Heart right ventricle (tissue), 16 donors: ENCODE measurements around the gene NRXN2. TPM values are rescaled to one million over a fixed set of nuclear protein-coding genes. Genes with fewer than 3 reads are reported as not detected.

Source experiments
- ATAC-seq, 8 donors: fragments of 200-7000 bp; cut with Tn5 transposase; one replicate each; pipeline ENCODE4 v1.9.1; 2020; ENCODE audit warnings: mild to moderate bottlenecking in 8 of 8, moderate library complexity in 8 of 8, moderate number of reproducible peaks in 1 of 8
- DNase-seq, 2 donors: peaks; one replicate each; pipeline ENCODE4 v3.0.0-alpha.2; 2020
- H3K27ac ChIP-seq, 10 donors: fragments of 200-600 bp; sonication (generic) in 2 of 10; one replicate each; pipeline versions ENCODE4 v1.5.0 to v1.8.0; 2020 to 2022; ENCODE audit warnings: mild to moderate bottlenecking in 3 of 10
- H3K27me3 ChIP-seq, 7 donors: fragments of 200-600 bp; one replicate each; pipeline ENCODE4 v1.8.0; 2021 to 2022; ENCODE audit warnings: mild to moderate bottlenecking in 2 of 7
- H3K36me3 ChIP-seq, 9 donors: fragments of 200-600 bp; sonication (generic) in 1 of 9; one replicate each; pipeline versions ENCODE4 v1.5.0 to v1.8.0; 2020 to 2022; ENCODE audit warnings: mild to moderate bottlenecking in 2 of 9
- H3K4me1 ChIP-seq, 9 donors: fragments of 200-600 bp; sonication (generic) in 1 of 9; one replicate each; pipeline versions ENCODE4 v1.5.0 to v1.8.0; 2020 to 2022; ENCODE audit warnings: mild to moderate bottlenecking in 4 of 9
- H3K4me3 ChIP-seq, 10 donors: fragments of 200-600 bp; sonication (generic) in 2 of 10; one replicate each; pipeline versions ENCODE4 v1.5.0 to v1.8.0; 2020 to 2022; ENCODE audit warnings: mild to moderate bottlenecking in 7 of 10, moderate library complexity in 2 of 10
- H3K9me3 ChIP-seq, 11 donors: fragments of 200-600 bp in 10 of 11; sonication (generic) in 2 of 11; one replicate each; pipeline versions ENCODE4 v1.5.0 to v1.8.0; 2013 to 2022; ENCODE audit warnings: mild to moderate bottlenecking in 2 of 11, control low read depth in 1 of 11, moderate library complexity in 1 of 11
- CTCF ChIP-seq, 9 donors: fragments of 200-600 bp; sonication (generic) in 2 of 9; IDR thresholded peaks; one replicate each; pipeline versions ENCODE4 v1.5.0 to v1.8.0; 2021 to 2022; ENCODE audit warnings: antibody characterized with exemption in 9 of 9, mild to moderate bottlenecking in 5 of 9, moderate library complexity in 1 of 9
- WGBS, 2 donors: extraction: QIAGEN DNeasy Blood & Tissue Kit; methylation state at CpG; one replicate each; pipeline ENCODE4 v1.1.7; 2013; ENCODE audit warnings: inconsistent platforms in 1 of 2; 5-methylcytosine and 5-hydroxymethylcytosine counted together
- intact Hi-C, 10 donors: fragments of 100-400 bp; cut with DNase I; formaldehyde crosslinking; loops; one replicate each; pipeline versions ENCODE4 v1.11.1 to v1.14.2; 2022
- polyA plus RNA-seq, 2 donors: library from polyadenylated mRNA; stranded (reverse); fragments of 200-250 nt; gene quantifications; one replicate each; pipeline ENCODE4 v1.2.3, GENCODE V29; 2013
- total RNA-seq, 10 donors: library from RNA; stranded (reverse); fragmentation: NEBNext Ultra II Directional in 3 of 10; extraction: Animal tissue kit (Norgen Biotek cat#: 25700) in 3 of 10; gene quantifications; one replicate each; pipeline versions ENCODE4 v1.2.1 to v1.2.4, GENCODE V29; 2021 to 2023
- donor health status: Arrhythmogenic right ventricular cardiomyopathy.
- donor health status: ischemic (EF 13 %, LVEDD 7.1; RV severe dilation, severe dysfunction).
- donor health status: healthy with polysubstance abuse.
- donor health status: DM: no; HTN: yes; CAD: no.
- donor health status: DM: no; HTN: no; CAD: no.
- donor health status: ischemic (EF 25% LVEDD 6.9; RV normal size, moderate dysfunction).
- donor health status: ischemic (EF 25% LVEDD 5.7; RV mildly dilated, moderate dysfunction).
- donor health status: healthy.
- donor health status: DM: yes; HTN: yes; CAD: no.
- donor health status: Ischemic cardiomyopathy.
- donor health status: ischemic (EF 35%, LVEDD 5.7; RV mildly dilated, moderate dysfunction).
- donor health status: nonischemic (EF 11% LVEDD 7.7; RV severe dilation, severe dysfunction).
- donor health status: DM: yes; HTN: yes; CAD: no.
- donor health status: PGD.
- donor health status: ischemic (EF 29% LVEDD 5.4; RV normal size, mild dysfunction).
- donor health status: nonischemic (EF 23%, LVEDD 6.1; RV moderate dilation, normal function).

The NRXN2 gene
- total and polyA plus RNA-seq, 12 donors: 0.45 to 5.5 (median 1.4) TPM

- Histone ChIP-seq H3K27me3 (no peaks in the 10 kb centered on the region), H3K36me3 (no peaks in the 10 kb centered on the region), H3K4me3 (peak overlapping the region in 6 of 10 donors; percentile 16 to 41 (median 37)), H3K4me1 (peaks cover 0 to 44% (median 9%) of the 10 kb centered on the region in 9 donors), H3K9me3 (no peaks in the 10 kb centered on the region), H3K27ac (peak overlapping the region in 7 of 10 donors; percentile 12 to 67 (median 40))
- TF ChIP-seq CTCF (IDR thresholded peaks at IDR 0.05): no peak
- WGBS, 2 donors: 78 to 80% methylated on average over 19 of the region's 19 CpGs
- intact Hi-C loops: no loop called here
- ATAC-seq (peak in 2 of 8 donors; percentile 10 to 26), DNase-seq (no peak)
Measured at GRCh38 chr11:64660706-64661105, 62.3 kb downstream of the NRXN2 start.

GRCh38 chr11:64660205-64660604 is 62.8 kb downstream of the NRXN2 start:
- H3K4me3 ChIP-seq: peak overlapping the region in 4 of 10 donors; percentile 36 to 41 (median 40)
- ATAC-seq: no peak
- peaks cover 0 to 2% (median 0%) of the 10 kb centered on the region in 7 donors for H3K27me3 ChIP-seq
- H3K27ac ChIP-seq: peak overlapping the region in 1 of 10 donors; percentile 67
- TF ChIP-seq CTCF (IDR thresholded peaks at IDR 0.05): no peak
- peaks cover 0 to 49% (median 9%) of the 10 kb centered on the region in 9 donors for H3K4me1 ChIP-seq
- WGBS, 2 donors: 91 to 94% methylated on average over 10 of the region's 10 CpGs
- DNase-seq: no peak
- intact Hi-C loops: no loop called here
- H3K9me3 ChIP-seq: no peaks in the 10 kb centered on the region
- no peaks in the 10 kb centered on the region for H3K36me3 ChIP-seq

GRCh38 chr11:64659417-64660144 is 63.4 kb downstream of the NRXN2 start:
- no peak for DNase-seq
- 90 to 92% methylated on average over 9 of the region's 9 CpGs for WGBS, 2 donors
- no peak overlapping the region for H3K4me3 ChIP-seq
- no peak for TF ChIP-seq CTCF (IDR thresholded peaks at IDR 0.05)
- no peak overlapping the region for H3K27ac ChIP-seq
- intact Hi-C loops: loop anchor here in 2 of 10 donors (10.0 kb wide), 2 partner anchors 205 to 305 kb away; partner anchors contain the start of gene RPS6KA4 (in 1 of the 2)
- H3K27me3 ChIP-seq: peaks cover 0 to 3% (median 0%) of the 10 kb centered on the region in 7 donors
- no peaks in the 10 kb centered on the region for H3K9me3 ChIP-seq
- no peaks in the 10 kb centered on the region for H3K36me3 ChIP-seq
- peaks cover 0 to 56% (median 9%) of the 10 kb centered on the region in 9 donors for H3K4me1 ChIP-seq
- ATAC-seq: peak in 1 of 8 donors; percentile 7

- Histone ChIP-seq H3K4me3 (no peak overlapping the region), H3K4me1 (peaks cover 0 to 66% (median 9%) of the 10 kb centered on the region in 9 donors), H3K36me3 (no peaks in the 10 kb centered on the region), H3K9me3 (no peaks in the 10 kb centered on the region), H3K27ac (no peak overlapping the region), H3K27me3 (peaks cover 0 to 8% (median 0%) of the 10 kb centered on the region in 7 donors)
- 87 to 97% methylated on average over 2 of the region's 2 CpGs for WGBS, 2 donors
- no peak for ATAC-seq
- intact Hi-C loops: loop anchor here in 2 of 10 donors (10.0 kb wide), 2 partner anchors 203 to 303 kb away; partner anchors contain the start of gene RPS6KA4 (in 1 of the 2)
- no peak for TF ChIP-seq CTCF (IDR thresholded peaks at IDR 0.05)
- DNase-seq: no peak
Measured at GRCh38 chr11:64658265-64658664, 64.7 kb downstream of the NRXN2 start.
